HG03432 (cell line): ENCODE measurements around the gene DARS1.

Experiments used
- ATAC-seq: cut with Tn5 transposase; IDR thresholded peaks from one replicate; pipeline ENCODE4 v1.9.1; 2021; ENCODE audit warnings: mild to moderate bottlenecking, moderate library complexity; ENCODE audit not compliant: unreplicated experiment

The DARS1 gene

DNA sequence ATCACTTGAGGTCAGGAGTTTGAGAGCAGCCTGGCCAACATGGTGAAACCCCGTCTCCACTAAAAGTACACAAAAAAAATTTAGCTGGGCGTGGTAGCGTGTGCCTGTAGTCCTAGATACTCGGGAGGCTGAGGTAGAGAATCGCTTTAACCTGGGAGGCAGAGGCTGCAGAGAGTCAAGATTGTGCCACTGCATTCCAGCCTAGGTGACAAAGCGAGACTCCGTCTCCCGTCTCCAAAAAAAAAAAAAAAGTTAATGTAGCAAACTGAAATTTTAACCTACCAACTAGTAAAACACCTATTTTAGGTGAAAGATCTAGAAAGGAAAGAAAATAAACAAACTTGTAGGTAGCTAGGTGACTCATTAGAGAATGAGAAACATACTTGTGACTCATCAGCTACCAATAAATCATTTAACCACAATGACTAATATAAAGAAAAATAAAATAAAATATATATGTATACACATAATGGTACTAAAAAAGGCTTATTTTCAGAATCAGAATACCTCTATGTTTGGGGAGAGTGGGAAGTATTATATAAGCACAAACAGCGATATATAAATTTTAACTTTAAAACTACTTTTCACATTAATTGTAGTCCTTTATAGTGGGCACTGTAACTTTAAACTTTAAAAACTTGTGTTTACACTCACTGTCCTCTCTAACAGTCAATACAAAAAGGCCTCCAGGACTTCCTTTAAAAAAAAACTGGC lies 36.6 kb downstream of the DARS1 start:
- ATAC-seq: peak; percentile 89

GRCh38 chr2:135948141-135948540 lies 37.3 kb downstream of the DARS1 start:
- no peak for ATAC-seq

- ATAC-seq: no peak
Measured at GRCh38 chr2:135947483-135947882, 37.9 kb downstream of the DARS1 start.

DNA sequence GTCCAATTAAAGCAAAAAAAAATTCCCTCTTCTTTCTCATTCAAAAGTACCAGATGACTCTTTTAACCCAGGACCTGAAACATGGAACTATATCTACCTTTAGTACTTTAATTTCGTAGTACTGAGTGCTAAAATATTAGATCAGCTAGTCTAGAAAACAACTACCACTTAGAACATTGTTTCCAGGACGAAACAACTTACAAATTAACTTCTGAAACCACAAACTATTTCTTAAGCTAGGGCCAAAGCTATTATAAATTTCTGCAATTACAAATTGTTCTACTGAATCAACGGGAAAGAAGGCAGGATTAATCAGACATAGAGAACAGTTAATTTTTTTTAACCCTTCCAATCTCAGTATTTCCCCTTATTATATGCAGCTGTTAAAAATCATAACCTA lies 39.9 kb downstream of the DARS1 start:
- ATAC-seq: no peak

- ATAC-seq: no peak
Measured at GRCh38 chr2:135944625-135945024, 40.8 kb downstream of the DARS1 start.

- no peak for ATAC-seq
Measured at GRCh38 chr2:135942936-135943688, 42.3 kb downstream of the DARS1 start.

GRCh38 chr2:135936524-135936923 lies 48.9 kb downstream of the DARS1 start:
- no peak for ATAC-seq

DNA sequence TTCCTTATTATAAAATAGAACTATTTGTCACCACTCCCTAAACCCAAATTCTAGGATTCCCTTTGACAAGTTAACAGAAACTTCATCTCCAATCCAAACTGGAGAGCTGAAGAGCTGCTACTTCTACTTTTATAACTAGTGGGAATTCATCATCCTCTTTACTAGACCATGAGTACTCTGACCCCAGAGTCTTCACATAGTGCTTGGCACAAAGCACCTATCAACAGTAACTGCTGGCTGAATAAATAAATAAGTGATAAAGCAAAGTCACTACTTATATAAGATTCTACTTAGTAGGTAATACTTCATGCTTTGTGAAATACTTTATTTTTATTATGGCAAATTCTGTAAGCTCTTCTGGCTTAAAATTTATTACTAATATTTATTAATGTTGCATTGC lies 49.5 kb downstream of the DARS1 start:
- ATAC-seq: no peak

GRCh38 chr2:135931776-135932443 lies 53.5 kb downstream of the DARS1 start:
- peak; percentile 92 for ATAC-seq

DNA sequence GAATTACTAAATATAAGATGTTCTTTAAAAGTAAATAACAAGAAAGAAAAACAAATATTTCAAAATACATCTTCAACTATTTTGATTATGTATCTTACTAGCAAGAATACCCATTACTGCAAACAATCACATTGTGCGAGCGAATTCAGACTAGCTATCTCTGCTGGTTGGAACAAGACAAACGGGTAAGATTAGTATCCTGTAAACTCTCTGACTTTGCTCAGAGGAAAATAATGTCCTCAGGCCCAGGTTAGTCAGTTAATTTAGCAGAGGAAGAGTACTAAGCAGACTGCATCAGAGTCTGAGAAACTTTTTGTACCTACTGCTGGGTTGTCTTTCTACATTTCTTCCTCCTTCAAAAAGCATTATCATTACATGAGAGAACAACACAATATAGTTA lies 58.8 kb downstream of the DARS1 start:
- no peak for ATAC-seq

- ATAC-seq: no peak
Measured at GRCh38 chr2:135925571-135925970, 59.9 kb downstream of the DARS1 start.

- no peak for ATAC-seq
Measured at GRCh38 chr2:135916207-135916606, 69.2 kb downstream of the DARS1 start.

- no peak for ATAC-seq
Measured at GRCh38 chr2:135914485-135914884, 70.9 kb downstream of the DARS1 start.

- ATAC-seq: no peak
Measured at GRCh38 chr2:135913727-135914365, 71.6 kb downstream of the DARS1 start.

DNA sequence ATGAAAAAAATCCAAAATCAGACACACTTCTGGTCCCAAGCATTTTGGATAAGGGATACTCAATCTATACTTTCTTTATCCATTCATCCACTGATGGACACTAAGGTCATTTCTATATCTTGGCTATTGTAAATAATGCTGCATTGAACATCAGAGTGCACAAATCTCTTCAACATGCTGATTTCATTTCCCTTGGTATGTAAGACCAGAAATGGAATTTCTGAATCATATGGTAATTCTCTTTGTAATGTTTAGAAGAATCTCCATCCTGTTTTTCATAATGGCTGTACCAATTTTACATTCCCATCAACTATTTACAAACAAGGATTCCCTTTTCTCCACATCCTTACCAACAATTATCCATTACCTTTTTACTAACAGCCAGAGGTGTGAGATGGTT lies 75.5 kb downstream of the DARS1 start:
- no peak for ATAC-seq

- no peak for ATAC-seq
Measured at GRCh38 chr2:135905679-135906078, 79.7 kb downstream of the DARS1 start.

GRCh38 chr2:135904341-135904989 lies 81.0 kb downstream of the DARS1 start:
- no peak for ATAC-seq

- no peak for ATAC-seq
Measured at GRCh38 chr2:135903650-135904049, 81.8 kb downstream of the DARS1 start.

- no peak for ATAC-seq
Measured at GRCh38 chr2:135899567-135899966, 85.9 kb downstream of the DARS1 start.

GRCh38 chr2:135898234-135898786 lies 87.1 kb downstream of the DARS1 start:
- no peak for ATAC-seq

GRCh38 chr2:135894930-135895329 lies 90.5 kb downstream of the DARS1 start:
- no peak for ATAC-seq
